Measurements from ENCODE around the gene HS3ST4.

Gene HS3ST4

GRCh38 chr16:25691519-25692091 lies at the start of gene HS3ST4:
HS3ST4 (plus strand) TSS chr16:25691959.
- DNase-seq (ENCODE audit: low read depth), result no peak

GRCh38 chr16:25643633-25644032 lies 48.1 kb upstream of the HS3ST4 start:
- DNase-seq (ENCODE audit: low read depth), result no peak

- DNase-seq (ENCODE audit: low read depth), result no peak
Observed at GRCh38 chr16:25656639-25657038, 35.1 kb upstream of the HS3ST4 start.

- DNase-seq (ENCODE audit: low read depth), result no peak
Observed at GRCh38 chr16:25676820-25677219, 14.9 kb upstream of the HS3ST4 start.

- DNase-seq (ENCODE audit: low read depth), result no peak
Observed at GRCh38 chr16:25679511-25679910, 12.2 kb upstream of the HS3ST4 start.

GRCh38 chr16:25689137-25689836 lies 2.5 kb upstream of the HS3ST4 start:
- no peak for DNase-seq (ENCODE audit: low read depth)

- DNase-seq (ENCODE audit: low read depth), result no peak
Observed at GRCh38 chr16:25690552-25691143, 1.1 kb upstream of the HS3ST4 start.

- DNase-seq (ENCODE audit: low read depth), result no peak
Observed at GRCh38 chr16:25692351-25692741, 587 bp downstream of the HS3ST4 start.

GRCh38 chr16:25692742-25693508 lies 1.2 kb downstream of the HS3ST4 start:
- no peak for DNase-seq (ENCODE audit: low read depth)

GRCh38 chr16:25693631-25694030 lies 1.9 kb downstream of the HS3ST4 start:
- DNase-seq (ENCODE audit: low read depth), result no peak

- no peak for DNase-seq (ENCODE audit: low read depth)
Observed at GRCh38 chr16:25699069-25699468, 7.3 kb downstream of the HS3ST4 start.

- no peak for DNase-seq (ENCODE audit: low read depth)
Observed at GRCh38 chr16:25700547-25700946, 8.8 kb downstream of the HS3ST4 start.

GRCh38 chr16:25707553-25707952 lies 15.8 kb downstream of the HS3ST4 start:
- no peak for DNase-seq (ENCODE audit: low read depth)

GRCh38 chr16:25707982-25708583 lies 16.3 kb downstream of the HS3ST4 start:
- DNase-seq (ENCODE audit: low read depth), result no peak

- no peak for DNase-seq (ENCODE audit: low read depth)
Observed at GRCh38 chr16:25709213-25709612, 17.5 kb downstream of the HS3ST4 start.

GRCh38 chr16:25713785-25714570 lies 22.2 kb downstream of the HS3ST4 start:
- DNase-seq (ENCODE audit: low read depth), result no peak

- DNase-seq (ENCODE audit: low read depth), result no peak
Observed at GRCh38 chr16:25716186-25716585, 24.4 kb downstream of the HS3ST4 start.

GRCh38 chr16:25721439-25721838 lies 29.7 kb downstream of the HS3ST4 start:
- no peak for DNase-seq (ENCODE audit: low read depth)

GRCh38 chr16:25726430-25727098 lies 34.8 kb downstream of the HS3ST4 start:
- no peak for DNase-seq (ENCODE audit: low read depth)

- no peak for DNase-seq (ENCODE audit: low read depth)
Observed at GRCh38 chr16:25729188-25729915, 37.6 kb downstream of the HS3ST4 start.

Measured in stimulated activated CD8-positive, alpha-beta memory T cell treated with anti-CD3 and anti-CD28 coated beads, Interleukin-4, amount 100 ng/mL, for 24 hours (primary cell).